ENCODE data around the gene CAPN5.
A peak's percentile ranks its signal among the peaks of the same experiment; 100 is the strongest.

CAPN5 gene

DNA sequence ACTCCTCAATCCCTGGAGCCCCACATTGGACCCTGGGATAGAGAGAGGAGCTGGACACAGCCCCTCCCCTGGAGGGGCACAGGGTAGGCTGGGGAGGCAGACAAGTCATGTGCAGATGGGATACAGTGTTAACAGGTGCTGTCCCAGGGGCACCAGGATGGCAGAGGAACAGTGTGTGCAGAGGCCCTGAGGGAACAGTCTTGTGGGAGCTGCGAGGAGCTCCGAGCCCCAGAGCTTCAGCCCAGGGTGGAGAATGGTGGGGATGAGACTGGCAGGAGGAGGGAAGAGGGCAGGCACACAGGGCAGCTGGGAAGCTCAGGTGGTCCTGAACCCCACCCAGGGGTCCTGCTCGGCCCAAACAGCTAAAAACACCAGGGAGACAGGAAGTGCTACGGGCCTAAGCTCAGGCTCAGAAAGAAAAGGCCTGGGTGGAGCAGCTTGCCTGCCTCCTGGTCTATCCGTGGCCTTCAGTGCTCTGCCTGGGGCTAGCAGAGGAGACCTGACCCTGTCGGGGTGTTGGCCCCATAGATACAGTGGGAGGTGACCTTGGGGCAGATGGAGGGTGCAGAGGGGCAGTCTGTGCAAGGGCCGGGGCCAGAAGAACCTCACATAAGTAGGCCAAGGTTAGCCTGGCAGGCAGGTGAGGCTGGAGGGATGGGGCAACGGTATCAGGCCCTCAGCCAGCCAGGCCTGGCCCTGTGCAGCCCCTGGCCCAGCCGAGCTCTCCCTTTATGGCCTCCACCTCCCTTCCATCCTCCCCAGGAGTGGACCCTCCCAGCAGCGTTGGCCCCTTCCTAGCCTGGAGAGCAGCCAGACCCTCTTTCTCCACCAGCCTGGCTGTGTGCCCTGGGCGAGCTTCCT, 15.4 kb downstream of the CAPN5 start:
- TF ChIP-seq, protein P1, sequence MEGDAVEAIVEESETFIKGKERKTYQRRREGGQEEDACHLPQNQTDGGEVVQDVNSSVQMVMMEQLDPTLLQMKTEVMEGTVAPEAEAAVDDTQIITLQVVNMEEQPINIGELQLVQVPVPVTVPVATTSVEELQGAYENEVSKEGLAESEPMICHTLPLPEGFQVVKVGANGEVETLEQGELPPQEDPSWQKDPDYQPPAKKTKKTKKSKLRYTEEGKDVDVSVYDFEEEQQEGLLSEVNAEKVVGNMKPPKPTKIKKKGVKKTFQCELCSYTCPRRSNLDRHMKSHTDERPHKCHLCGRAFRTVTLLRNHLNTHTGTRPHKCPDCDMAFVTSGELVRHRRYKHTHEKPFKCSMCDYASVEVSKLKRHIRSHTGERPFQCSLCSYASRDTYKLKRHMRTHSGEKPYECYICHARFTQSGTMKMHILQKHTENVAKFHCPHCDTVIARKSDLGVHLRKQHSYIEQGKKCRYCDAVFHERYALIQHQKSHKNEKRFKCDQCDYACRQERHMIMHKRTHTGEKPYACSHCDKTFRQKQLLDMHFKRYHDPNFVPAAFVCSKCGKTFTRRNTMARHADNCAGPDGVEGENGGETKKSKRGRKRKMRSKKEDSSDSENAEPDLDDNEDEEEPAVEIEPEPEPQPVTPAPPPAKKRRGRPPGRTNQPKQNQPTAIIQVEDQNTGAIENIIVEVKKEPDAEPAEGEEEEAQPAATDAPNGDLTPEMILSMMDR (IDR thresholded peaks at IDR 0.05): no peak
- no peak for DNase-seq (ENCODE audit: low spot score)
- H3K4me3 ChIP-seq: peak overlapping the region; percentile 50
- peak overlapping the region in 1 of 2 donors; percentile 86 for H3K27ac ChIP-seq

DNA sequence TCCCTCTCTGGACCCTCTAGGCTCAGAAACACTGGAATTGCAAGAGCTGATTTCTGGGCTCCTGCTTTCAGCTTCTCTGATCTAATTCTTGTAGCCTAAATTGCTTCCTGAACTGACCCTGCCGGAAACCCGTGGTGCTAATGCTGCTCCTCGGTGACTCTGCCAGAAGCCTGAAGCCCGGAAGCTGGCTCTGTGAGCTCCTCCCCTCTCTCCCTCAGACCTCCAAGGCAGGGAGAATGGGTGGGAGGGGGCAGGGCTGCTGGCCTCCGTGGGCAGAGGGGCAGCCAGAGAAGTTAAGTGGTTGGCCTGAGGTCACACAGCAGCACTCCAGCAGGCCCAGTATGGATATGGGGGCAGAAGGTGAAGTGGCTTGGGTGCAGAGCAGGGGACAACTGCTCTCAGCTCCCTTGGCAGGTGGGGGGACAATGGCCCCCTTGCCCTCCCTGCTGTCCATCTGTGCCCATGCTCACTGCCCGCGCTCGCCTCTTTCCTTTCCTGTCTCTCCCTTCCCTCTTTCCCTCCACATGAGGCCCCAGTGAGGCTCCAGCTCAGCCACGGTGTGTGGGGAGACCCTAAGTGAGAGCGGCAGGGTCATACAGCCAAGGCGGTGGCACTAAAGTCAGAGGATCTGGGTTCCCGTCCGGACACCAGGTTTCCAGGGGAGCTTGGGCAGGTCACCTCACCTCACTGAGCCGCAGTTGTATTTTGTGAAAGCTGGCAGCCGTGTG, 16.2 kb downstream of the CAPN5 start:
- Histone ChIP-seq H3K4me3 (peak overlapping the region; percentile 50), H3K27ac (peak overlapping the region in 1 of 2 donors; percentile 86)
- no peak for DNase-seq (ENCODE audit: low spot score)
- TF ChIP-seq, protein P1 (IDR thresholded peaks at IDR 0.05): no peak

DNA sequence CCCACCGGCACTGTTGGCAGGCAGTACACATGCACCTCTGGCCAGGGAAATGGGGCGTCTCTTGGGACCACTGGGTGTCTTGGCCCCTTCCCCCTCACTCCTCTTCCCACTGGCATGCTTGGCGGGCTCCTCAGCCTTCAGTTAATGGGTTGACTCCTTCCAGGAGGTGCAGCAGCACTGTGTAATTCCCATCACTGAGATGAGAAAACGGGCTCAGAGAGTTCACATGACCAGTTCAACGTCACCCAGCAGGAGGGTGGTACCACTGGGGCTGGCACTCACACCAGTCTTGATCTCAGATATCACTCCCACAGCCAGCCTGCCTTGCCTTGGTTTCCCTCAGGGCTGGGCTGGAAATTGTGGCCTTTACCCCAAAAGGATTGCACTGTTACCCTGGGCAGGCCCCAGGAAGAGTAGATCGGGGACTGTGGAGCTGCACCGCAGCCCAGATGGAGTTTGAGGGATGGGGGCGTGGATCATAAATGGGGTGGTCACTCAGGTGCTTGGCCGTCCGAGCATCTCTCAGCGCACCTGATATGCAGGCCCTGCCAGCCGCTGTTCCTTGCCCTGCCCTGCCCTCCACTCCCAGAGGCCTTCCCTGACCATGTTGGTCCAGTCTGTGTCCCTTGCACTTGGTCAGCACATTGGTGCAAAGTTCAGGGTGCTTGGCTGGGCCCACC, 16.9 kb downstream of the CAPN5 start:
- TF ChIP-seq, protein P1 (IDR thresholded peaks at IDR 0.05): no peak
- peak overlapping the region; percentile 50 for H3K4me3 ChIP-seq
- no peak for DNase-seq (ENCODE audit: low spot score)
- peak overlapping the region in 1 of 2 donors; percentile 86 for H3K27ac ChIP-seq

DNA sequence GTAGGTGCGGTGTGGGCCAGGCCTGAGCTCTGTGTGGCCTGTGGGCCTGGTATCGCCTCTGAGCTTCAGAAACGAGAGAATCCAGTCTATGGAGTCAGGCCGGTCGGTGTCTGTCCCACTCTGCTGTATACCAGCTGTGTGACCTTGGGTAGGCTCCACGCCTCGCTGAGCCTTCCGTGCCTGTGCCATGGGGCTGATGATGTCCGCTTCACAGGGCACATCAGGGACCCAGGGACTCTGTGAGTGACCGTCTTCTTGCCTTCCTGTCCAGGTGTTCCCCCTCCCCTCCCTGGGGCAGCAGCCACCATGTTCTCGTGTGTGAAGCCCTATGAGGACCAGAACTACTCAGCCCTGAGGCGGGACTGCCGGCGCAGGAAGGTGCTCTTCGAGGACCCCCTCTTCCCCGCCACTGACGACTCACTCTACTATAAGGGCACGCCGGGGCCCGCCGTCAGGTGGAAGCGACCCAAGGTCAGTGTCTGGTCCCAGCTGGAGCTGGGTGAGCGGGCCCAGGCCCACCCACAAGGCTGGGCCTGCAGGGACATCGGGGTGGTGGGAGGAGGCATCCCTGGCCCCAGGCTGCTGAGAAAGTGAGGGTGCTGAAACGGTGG, 17.9 kb downstream of the CAPN5 start:
- Histone ChIP-seq H3K27ac (no peak overlapping the region), H3K4me3 (no peak overlapping the region)
- TF ChIP-seq, protein P1 (IDR thresholded peaks at IDR 0.05): no peak
- no peak for DNase-seq (ENCODE audit: low spot score)

DNA sequence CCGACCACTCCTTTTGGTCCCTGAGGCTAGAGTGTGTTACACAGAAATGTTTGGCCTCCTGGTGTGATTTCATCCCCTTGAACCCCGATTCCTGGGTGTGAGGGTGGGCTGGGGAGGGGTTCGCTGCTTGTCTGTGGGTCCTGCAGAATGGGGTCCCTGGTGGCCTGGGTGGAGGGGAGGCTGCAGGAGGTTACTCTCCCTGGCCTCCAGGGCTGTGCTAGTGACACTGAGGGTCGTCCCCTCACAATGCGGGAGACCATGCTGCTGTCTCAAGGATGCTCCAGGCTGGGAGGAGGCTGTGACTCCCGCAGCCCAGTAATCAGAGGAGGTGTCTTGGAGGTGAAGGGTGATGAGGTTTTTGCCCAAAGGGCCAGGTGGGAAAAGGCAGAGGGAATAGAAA, 18.9 kb downstream of the CAPN5 start:
- no peak overlapping the region for H3K27ac ChIP-seq
- no peak for DNase-seq (ENCODE audit: low spot score)

More for the DNA sequence above, 18.9 kb downstream of the CAPN5 start:
- TF ChIP-seq, protein P1 (IDR thresholded peaks at IDR 0.05): no peak
- H3K4me3 ChIP-seq: no peak overlapping the region
